Stimulated activated CD4-positive, alpha-beta T cell treated with anti-CD3 and anti-CD28 coated beads, Interleukin-1b, Interleukin-23, amount 100 ng/mL, for 1 hour (primary cell): Measurements from ENCODE around the gene SLC5A3.

Experiments used
- DNase-seq, 2 donors: peaks; one replicate each; pipeline ENCODE4 v3.0.0-alpha.2; 2020; ENCODE audit warnings: low read depth in 2 of 2

SLC5A3 gene

GRCh38 chr21:34100337-34100736 is 27.0 kb downstream of the SLC5A3 start:
- no peak for DNase-seq

DNA sequence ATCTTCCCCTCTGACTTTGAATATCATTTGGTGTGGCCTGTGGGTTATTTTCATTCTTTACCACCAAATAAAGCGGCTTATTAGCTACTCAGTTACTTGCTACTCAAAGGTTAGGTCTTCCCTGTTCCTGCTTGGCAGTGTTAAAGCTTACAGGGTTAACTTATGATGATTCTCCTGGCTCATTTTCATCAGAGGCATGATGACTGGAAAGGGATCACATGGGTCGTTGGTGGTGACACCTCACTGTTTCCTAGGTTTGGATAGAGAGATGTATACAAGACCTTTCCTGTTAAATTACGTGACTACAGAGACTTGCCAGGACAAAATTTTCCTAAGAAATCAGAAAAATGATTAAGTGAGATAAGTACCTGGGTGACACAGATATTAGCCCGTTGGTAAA is 27.4 kb downstream of the SLC5A3 start:
- no peak for DNase-seq

- DNase-seq = no peak
Measured at GRCh38 chr21:34105947-34106541, 32.7 kb downstream of the SLC5A3 start.

DNA sequence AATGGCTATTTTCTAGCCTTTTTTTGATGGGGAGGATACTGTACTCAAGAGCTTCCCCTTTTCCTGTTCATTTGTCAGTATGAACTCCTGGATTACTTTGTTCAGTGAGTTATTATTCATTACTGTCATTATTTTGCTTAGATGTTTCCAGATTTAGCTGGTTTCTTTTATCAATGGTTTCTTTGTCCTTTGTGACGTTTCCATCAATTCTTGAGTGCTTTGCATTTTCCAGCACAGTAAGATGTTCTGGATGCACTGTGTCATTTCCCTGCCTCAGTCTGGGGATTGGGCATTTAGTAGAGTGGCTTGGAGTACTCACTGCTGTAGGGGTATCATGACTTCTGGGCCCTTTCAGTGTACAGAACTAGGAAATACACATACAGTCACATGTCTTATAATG is 34.2 kb downstream of the SLC5A3 start:
- no peak for DNase-seq

GRCh38 chr21:34109075-34109474 is 35.7 kb downstream of the SLC5A3 start:
- no peak for DNase-seq

DNA sequence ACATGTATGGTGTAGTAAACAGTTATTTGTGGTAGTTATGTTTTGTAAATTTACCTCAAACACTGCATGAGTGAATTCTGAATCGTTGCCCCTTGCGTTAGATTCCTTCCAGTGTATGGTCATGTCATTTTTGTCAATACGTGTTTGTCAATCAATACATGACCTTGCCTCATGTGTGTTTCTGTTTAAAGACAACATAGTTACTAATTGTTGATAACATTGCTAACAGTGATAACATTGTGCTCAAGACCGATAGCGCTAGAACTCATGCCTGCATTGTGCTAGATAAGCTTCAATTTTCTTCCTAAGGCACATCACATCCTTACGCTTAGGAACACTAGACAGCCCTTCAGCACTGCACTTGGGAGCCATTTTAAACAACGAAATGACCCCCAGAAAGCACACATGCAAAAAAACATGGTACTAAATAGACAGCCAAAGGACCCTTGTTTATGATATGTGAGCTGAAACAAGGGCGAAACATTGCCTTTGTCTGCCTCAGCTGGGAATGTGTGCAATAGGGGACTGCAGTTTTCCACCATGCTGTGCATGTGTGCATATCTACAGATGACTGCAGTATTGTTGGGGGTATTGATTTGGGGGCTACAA is 37.3 kb downstream of the SLC5A3 start:
- no peak for DNase-seq

GRCh38 chr21:34112316-34113033 is 39.1 kb downstream of the SLC5A3 start:
- DNase-seq = no peak

DNA sequence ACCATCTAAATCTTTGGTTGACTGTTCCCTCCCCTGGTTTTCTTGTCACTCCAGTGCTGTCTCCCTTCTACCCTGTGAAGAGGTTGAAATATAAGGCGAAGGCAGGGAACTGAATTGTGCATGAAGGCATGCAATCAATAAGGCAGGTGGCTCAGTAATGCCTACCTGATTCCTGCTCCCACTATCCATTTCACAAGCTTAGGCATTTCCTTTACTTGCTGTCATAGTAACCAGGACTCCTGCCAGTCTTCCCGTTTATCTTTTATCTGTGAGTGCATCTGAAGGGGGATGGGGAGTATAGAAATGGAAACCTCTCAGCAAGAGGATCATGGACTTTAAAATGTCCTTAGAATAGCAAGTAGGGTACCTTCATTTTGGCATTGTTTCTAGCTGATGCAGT is 40.5 kb downstream of the SLC5A3 start:
- DNase-seq = no peak

GRCh38 chr21:34115160-34115559 is 41.8 kb downstream of the SLC5A3 start:
- DNase-seq = no peak

DNA sequence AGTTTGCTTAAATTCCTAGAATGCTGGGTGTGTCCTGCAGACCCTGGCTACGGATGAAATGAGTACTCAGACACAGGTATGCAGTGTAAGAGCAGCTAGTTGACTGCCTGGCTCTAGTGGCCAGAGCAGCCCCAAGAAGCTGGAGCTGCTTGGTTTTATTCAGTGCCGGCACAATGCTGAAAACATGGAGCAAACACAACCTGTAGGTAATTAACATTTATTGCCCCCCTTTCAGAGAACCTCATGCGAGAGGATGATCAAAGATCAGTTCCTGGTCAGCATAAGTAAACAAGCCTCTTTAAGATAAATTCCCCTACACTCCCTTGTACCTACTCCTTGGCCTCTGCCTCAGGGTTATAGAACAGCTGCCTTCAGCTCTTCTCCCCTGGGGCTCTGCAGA is 43.2 kb downstream of the SLC5A3 start:
- DNase-seq = no peak

DNA sequence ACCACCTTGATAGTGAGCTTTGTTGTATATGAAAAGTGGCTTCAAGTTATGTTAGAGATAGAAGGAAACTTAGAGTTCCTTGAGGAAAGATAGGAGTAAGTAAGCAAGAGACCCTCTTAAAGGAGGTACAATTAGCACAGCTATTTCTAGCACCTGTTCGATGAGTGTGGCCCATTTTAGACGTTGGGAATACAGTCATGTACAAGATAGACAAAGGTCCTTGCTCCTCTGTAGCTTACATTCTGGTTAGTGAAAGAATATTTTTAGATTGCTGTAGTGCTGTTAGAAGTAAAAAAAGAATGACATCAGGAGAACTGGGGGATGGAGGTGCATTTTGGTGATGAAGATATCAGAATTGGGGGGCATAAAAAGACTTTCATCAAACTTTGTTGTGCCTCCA is 47.5 kb downstream of the SLC5A3 start:
- DNase-seq = no peak

DNA sequence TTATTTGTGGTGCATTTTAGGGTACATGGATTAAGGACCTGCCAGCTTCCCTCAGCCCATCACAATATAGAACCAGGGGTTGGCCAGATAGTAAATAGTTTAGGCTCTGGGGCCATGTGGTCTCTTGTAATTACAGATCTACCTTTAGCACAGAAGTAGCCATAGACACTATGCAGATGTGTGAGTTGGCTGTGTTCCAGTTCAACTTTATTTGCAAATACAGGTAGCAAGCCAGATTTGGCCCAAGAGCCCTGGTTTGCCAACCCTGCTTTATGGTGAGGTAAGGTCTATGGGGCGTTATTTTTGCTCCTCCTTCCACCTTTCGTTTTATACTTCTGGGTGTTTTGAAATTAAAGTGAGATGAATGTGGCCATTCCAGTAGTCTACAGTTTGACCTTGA is 48.7 kb downstream of the SLC5A3 start:
- DNase-seq = no peak
